Gastroesophageal sphincter (tissue), 3 donors: ENCODE measurements around the gene ADORA2A.
A peak's percentile ranks its signal among the peaks of the same experiment; 100 is the strongest.

Source experiments
- CTCF ChIP-seq, 4 experiments: fragments of 200-600 bp in 2 of 4; fragments of 450-650 bp in 2 of 4; sonication (generic) in 1 of 4; IDR thresholded peaks; one replicate each; pipeline ENCODE4 v1.5.1; 2017 to 2019; ENCODE audit warnings: antibody characterized with exemption in 4 of 4, mild to moderate bottlenecking in 2 of 4, moderate library complexity in 2 of 4
- EP300 ChIP-seq: sonication (generic); formaldehyde crosslinking; IDR thresholded peaks from one replicate; pipeline ENCODE4 v1.6.1; 2017; ENCODE audit warnings: antibody characterized with exemption, mild to moderate bottlenecking
- POLR2A ChIP-seq, 2 donors: fragments of 450-650 bp; IDR thresholded peaks; one replicate each; pipeline ENCODE4 v1.6.1; 2017; ENCODE audit warnings: antibody characterized with exemption in 2 of 2, mild to moderate bottlenecking in 2 of 2, moderate library complexity in 1 of 2

GRCh38 chr22:24423519-24424000 is 3.8 kb upstream of the ADORA2A start:
- TF ChIP-seq EP300 (no peak), CTCF (IDR thresholded peaks at IDR 0.05) (peak in 3 of 4 experiments; percentile 87 to 96 (median 95)), POLR2A (IDR thresholded peaks at IDR 0.05) (no peak)
